Panc1 (cell line): Measurements from ENCODE around the gene GAGE12F. TPM values are rescaled to one million over a fixed set of nuclear protein-coding genes. Genes with fewer than 3 reads are reported as not detected.

Source experiments
- ATAC-seq: fragments of 200-7000 bp; cut with Tn5 transposase; 2 replicates; pipeline ENCODE4 v1.9.1; 2020; ENCODE audit warnings: mild to moderate bottlenecking, moderate library complexity
- BruUV-seq: library from RNA; stranded (reverse); fragments of 400-500 nt; replicated peaks from 2 replicates; lab custom pipeline; 2021; lab: Mats Ljungman, UMichigan
- CTCF ChIA-PET: fragments of 300-600 bp; sonication (Branson Sonifier 250); formaldehyde crosslinking; loops from one replicate; lab custom pipeline; 2022; ENCODE audit warnings: antibody characterized with exemption; lab: Charles Lee
- POLR2A ChIA-PET: fragments of 300-600 bp; sonication (Branson Sonifier 250); formaldehyde crosslinking; loops from one replicate; lab custom pipeline; 2022; ENCODE audit warnings: antibody characterized with exemption; lab: Charles Lee
- DNase-seq: peaks from one replicate; pipeline ENCODE4 v3.0.0-alpha.2; 2010; ENCODE audit warnings: low read depth, low spot score
- H3K27ac ChIP-seq: 2 replicates; pipeline ENCODE4 v1.5.1; 2011; ENCODE audit warnings: mild to moderate bottlenecking, low read length, inconsistent platforms
- H3K27me3 ChIP-seq: fragments of 200-500 bp; sonication (Bioruptor generic); 2 replicates; pipeline ENCODE4 v1.6.0; 2014; ENCODE audit warnings: low read length, inconsistent platforms; ENCODE audit not compliant: control insufficient read depth, insufficient read depth
- H3K36me3 ChIP-seq: fragments of 200-500 bp; sonication (Bioruptor generic); 2 replicates; pipeline ENCODE4 v1.5.1; 2014; ENCODE audit warnings: inconsistent platforms, mild to moderate bottlenecking, low read length, moderate library complexity; ENCODE audit not compliant: control insufficient read depth, insufficient read depth
- H3K4me1 ChIP-seq: 2 replicates; pipeline ENCODE4 v1.5.1; 2011; ENCODE audit warnings: inconsistent platforms, mild to moderate bottlenecking, low read length, moderate library complexity; ENCODE audit not compliant: control insufficient read depth, insufficient read depth
- H3K4me3 ChIP-seq, 2 experiments: 2 replicates each; pipeline ENCODE4 v1.5.1; 2011 to 2012; ENCODE audit warnings: low read depth in 2 of 2, low read length in 2 of 2, mild to moderate bottlenecking in 2 of 2, inconsistent platforms in 1 of 2, moderate library complexity in 1 of 2
- H3K9me3 ChIP-seq: fragments of 200-500 bp; sonication (Bioruptor generic); 2 replicates; pipeline ENCODE4 v1.5.1; 2014; ENCODE audit warnings: low read depth, mild to moderate bottlenecking, inconsistent platforms, low read length, moderate library complexity; ENCODE audit not compliant: control insufficient read depth, insufficient read depth
- CTCF ChIP-seq: fragments of 450-650 bp; IDR thresholded peaks from 2 replicates; pipeline ENCODE4 v1.5.1; 2017; ENCODE audit warnings: mild to moderate bottlenecking
- POLR2AphosphoS5 ChIP-seq: IDR thresholded peaks from 2 replicates; pipeline ENCODE4 v1.6.1; 2012; ENCODE audit warnings: mild to moderate bottlenecking, low read depth, low read length, moderate library complexity
- TCF7L2 ChIP-seq: IDR thresholded peaks from 2 replicates; pipeline ENCODE4 v1.6.1; 2011; ENCODE audit warnings: mild to moderate bottlenecking, low read depth, low read length, inconsistent platforms
- in situ Hi-C: cut with HindIII; loops from 2 replicates; pipeline ENCODE4 v1.10.0; 2016; ENCODE audit warnings: low sequenced_read_pairs, low pct_unique_long_range_greater_than_20kb
- intact Hi-C: fragments of 100-400 bp; cut with micrococcal nuclease; formaldehyde crosslinking; loops from one replicate; pipeline ENCODE4 v1.10.0; 2022; ENCODE audit not compliant: unreplicated experiment
- total RNA-seq: library from RNA; stranded (reverse); gene quantifications from one replicate; pipeline ENCODE4 v1.2.1, GENCODE V29; 2021; ENCODE audit not compliant: unreplicated experiment

Gene GAGE12F
- total RNA-seq, 1 experiment from 2014 or later = 0.49 TPM

DNA sequence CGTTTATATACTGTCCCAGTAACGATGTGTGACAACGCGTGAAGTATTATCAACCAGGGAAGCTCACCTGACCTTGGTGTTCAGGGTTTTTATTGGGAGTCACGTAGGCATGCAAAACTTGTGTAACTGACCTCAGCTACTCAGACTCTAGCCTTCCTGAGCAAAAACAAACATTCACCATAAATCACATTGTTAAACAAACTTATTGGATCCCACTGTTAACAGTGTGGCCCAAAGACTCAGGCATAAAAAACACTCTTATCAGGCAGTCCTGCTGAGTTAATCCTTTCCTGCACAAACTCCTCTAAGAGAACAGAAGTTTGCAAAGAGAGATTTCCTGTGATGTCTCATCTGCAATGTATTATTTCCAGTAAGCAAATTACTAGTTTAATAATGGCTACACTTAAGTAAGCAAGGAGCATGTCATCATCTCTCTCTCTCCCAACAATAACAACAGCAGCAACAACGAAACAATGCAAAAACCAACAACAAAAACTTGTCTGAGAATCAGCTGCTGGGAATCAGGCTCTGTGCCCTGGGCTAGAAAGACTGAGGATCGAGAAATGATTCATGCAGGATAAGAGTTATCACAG, 50.2 kb downstream of the GAGE12F start:
- Histone ChIP-seq H3K36me3 (no peaks in the 10 kb centered on the region), H3K27ac (no peak overlapping the region), H3K4me3 (no peak overlapping the region), H3K9me3 (no peaks in the 10 kb centered on the region), H3K27me3 (no peaks in the 10 kb centered on the region), H3K4me1 (no peaks in the 10 kb centered on the region)
- CTCF ChIA-PET = no interaction called here
- in situ Hi-C loops = no loop called here
- BruUV-seq = no TSS peak
- peak; percentile 80 for ATAC-seq
- TF ChIP-seq CTCF = no peak
- 0 out of 2 replicates have a peak, but pooled peaks have one; percentile 32 for TF ChIP-seq POLR2AphosphoS5
- TF ChIP-seq TCF7L2 = peak; percentile 92
- POLR2A ChIA-PET = no interaction called here
- intact Hi-C loops = no loop called here
- DNase-seq = no peak

Other genes with a start within 250 kb of the GAGE12F start
- 1.1 TPM for gene GAGE12J, start 238.8 kb upstream of the GAGE12F start, total RNA-seq
- gene GAGE13, start 229.3 kb upstream of the GAGE12F start, total RNA-seq = not detected
- gene GAGE12C, start 28.7 kb upstream of the GAGE12F start, total RNA-seq = not detected
- not detected for gene GAGE12D, start 19.1 kb upstream of the GAGE12F start, total RNA-seq
- not detected for gene GAGE12E, start 9.6 kb upstream of the GAGE12F start, total RNA-seq
- gene GAGE12G, start 9.6 kb downstream of the GAGE12F start, total RNA-seq = 0.49 TPM
- not detected for gene GAGE12H, start 19.1 kb downstream of the GAGE12F start, total RNA-seq
- gene GAGE2A, start 28.7 kb downstream of the GAGE12F start, total RNA-seq = not detected
- gene GAGE1, start 38.2 kb downstream of the GAGE12F start, total RNA-seq = not detected
- not detected for gene PAGE1, start 135.1 kb downstream of the GAGE12F start, total RNA-seq